ENCODE results near the gene OAS2.

DNA sequence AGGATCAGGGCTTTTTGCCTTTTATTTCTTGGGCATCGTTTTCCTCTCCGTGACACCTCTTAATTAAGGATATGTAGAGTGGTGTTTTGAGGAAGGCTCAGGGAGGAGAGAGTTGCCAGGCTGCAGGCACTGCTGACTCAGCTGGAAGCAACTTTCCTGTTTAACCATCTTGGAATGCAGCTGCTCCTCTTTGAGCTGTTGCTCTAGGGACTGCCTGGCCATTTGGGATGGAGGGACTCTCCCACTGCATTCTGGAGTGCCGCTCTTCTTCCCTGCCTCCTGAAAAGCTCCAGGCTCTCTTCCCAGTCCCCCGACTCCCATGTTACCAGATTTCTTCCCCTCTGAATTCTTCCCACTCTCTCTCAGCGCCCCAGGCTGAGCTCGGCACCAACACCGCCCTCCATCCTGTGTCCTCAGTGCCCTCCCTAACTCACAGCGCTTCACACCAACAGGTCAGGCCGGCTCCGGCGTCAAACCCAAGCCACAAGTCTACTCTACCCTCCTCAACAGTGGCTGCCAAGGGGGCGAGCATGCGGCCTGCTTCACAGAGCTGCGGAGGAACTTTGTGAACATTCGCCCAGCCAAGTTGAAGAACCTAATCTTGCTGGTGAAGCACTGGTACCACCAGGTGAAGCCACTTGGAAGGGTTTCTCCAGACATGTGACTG, 34.2 kb upstream of the OAS2 start:
- TF ChIP-seq CTCF (IDR thresholded peaks at IDR 0.05; ENCODE audit: low read length) (no peak), EZH2 (IDR thresholded peaks at IDR 0.05; ENCODE audit: borderline replicate concordance, low read length) (no peak)

Data from OCI-LY1 (cell line).